Measurements from ENCODE around the gene C4orf50. TPM values are rescaled to one million over a fixed set of nuclear protein-coding genes. Genes with fewer than 3 reads are reported as not detected.

The C4orf50 gene
- total and polyA plus RNA-seq, 2 of the 8 experiments (the other 6 are each of a cell fraction or from before 2014, with no cell fraction given) = 0.08 to 0.22 TPM

GRCh38 chr4:5865896-5866599, 152.2 kb downstream of the C4orf50 start:
- FAIRE-seq (no peak), DNase-seq (ENCODE audit: low read depth in 1 of 2, low spot score in 2 of 2) (no peak)
- Histone ChIP-seq H2BK20ac (ENCODE audit: low read length) (no peak overlapping the region), H2BK5ac (ENCODE audit: low read depth, low read length) (no peak overlapping the region), H3K4ac (replicated peaks; ENCODE audit: insufficient read length, low read depth, low read length) (no peak overlapping the region), H2BK120ac (replicated peaks; ENCODE audit: low read depth, low read length) (no peak overlapping the region), H4K8ac (ENCODE audit: extremely low read depth, insufficient read depth, low read length) (no peak overlapping the region), H3K27ac (ENCODE audit: low read depth, low read length) (no peak overlapping the region), H3K4me3 (ENCODE audit: extremely low read depth in 1 of 4, insufficient read depth in 2 of 4, low read depth in 3 of 4, low read length in 4 of 4) (no peak overlapping the region), H3K23me2 (ENCODE audit: low read depth, low read length) (no peaks in the 10 kb centered on the region), H3K56ac (replicated peaks; ENCODE audit: insufficient read length, low read depth, low read length) (no peak overlapping the region), H3K4me1 (replicated peaks in 1 of 4; ENCODE audit: control insufficient read depth in 3 of 4, insufficient read depth in 4 of 4, low read length in 3 of 4) (peaks cover 0 to 9% (median 3%) of the 10 kb centered on the region in 4 experiments; a peak in 3 of 7 replicates), H2AK5ac (ENCODE audit: low read depth, low read length) (no peak overlapping the region), H2BK12ac (ENCODE audit: low read depth, low read length) (no peak overlapping the region), H3K23ac (ENCODE audit: insufficient read length) (no peak overlapping the region), H3K79me2 (ENCODE audit: control insufficient read depth in 1 of 2, insufficient read depth in 2 of 2, low read length in 2 of 2) (peaks cover 0 to 16% of the 10 kb centered on the region in 2 experiments; a peak in 3 of 4 replicates), H3K18ac (ENCODE audit: extremely low read depth, low read length) (no peak overlapping the region), H3K9ac (replicated peaks in 1 of 4; ENCODE audit: extremely low read depth in 1 of 4, low read depth in 3 of 4, low read length in 3 of 4) (no peak overlapping the region), H4K5ac (ENCODE audit: insufficient read length, low read depth, low read length) (no peak overlapping the region), H2BK15ac (ENCODE audit: low read length) (no peak overlapping the region), H2AFZ (ENCODE audit: low read length) (no peak overlapping the region), H3K14ac (ENCODE audit: insufficient read length) (no peak overlapping the region), H4K20me1 (replicated peaks in 1 of 2; ENCODE audit: control insufficient read depth in 1 of 2, insufficient read depth in 2 of 2, low read length in 2 of 2) (peaks cover 17 to 30% of the 10 kb centered on the region in 2 experiments), H3K4me2 (ENCODE audit: insufficient read depth in 1 of 2, low read depth in 2 of 2, low read length in 2 of 2) (no peak overlapping the region), H3K27me3 (replicated peaks in 1 of 4; ENCODE audit: control insufficient read depth in 3 of 4, extremely low read depth in 1 of 4, insufficient read depth in 3 of 4, low read length in 3 of 4) (no peaks in the 10 kb centered on the region), H3K36me3 (ENCODE audit: control insufficient read depth in 2 of 4, insufficient read depth in 4 of 4, low read length in 3 of 4) (peaks cover 4 to 12% (median 10%) of the 10 kb centered on the region in 4 experiments; a peak in 6 of 8 replicates), H3K9me3 (ENCODE audit: insufficient read depth in 2 of 2, low read depth in 1 of 2, low read length in 1 of 2) (no peaks in the 10 kb centered on the region), H3K79me1 (ENCODE audit: low read depth, low read length) (peaks cover 26% of the 10 kb centered on the region), H4K91ac (replicated peaks; ENCODE audit: insufficient read length, low read length) (no peak overlapping the region)
- CTCF ChIA-PET (ENCODE audit: partially characterized antibody) = interaction anchor here (0.6 kb wide), 1 partner anchor 87 kb away, joined by 3 read pairs; no protein-coding TSS in a partner anchor
- WGBS, 2 experiments (ENCODE audit: extremely low coverage in 1 of 2, insufficient coverage in 1 of 2, insufficient read length in 1 of 2, insufficient replicate concordance in 2 of 2, low coverage in 1 of 2, low lambda C conversion rate in 2 of 2, missing lambda C conversion rate in 1 of 2) = 89% methylated on average over 12 of the region's 12 CpGs; no CpG with 5 or more reads in 1 of the 2 experiments
- POLR2A ChIA-PET (ENCODE audit: partially characterized antibody) = no interaction called here
- no peak for TF ChIP-seq JUND (IDR thresholded peaks at IDR 0.05; ENCODE audit: low read length)
- TF ChIP-seq CREB1 (IDR thresholded peaks at IDR 0.05) = no peak
- no peak for TF ChIP-seq CEBPB (IDR thresholded peaks at IDR 0.05; ENCODE audit: low read depth, low read length)
- no peak for TF ChIP-seq TBP (IDR thresholded peaks at IDR 0.05; ENCODE audit: low read depth, low read length)
- TF ChIP-seq RXRA (IDR thresholded peaks at IDR 0.05; ENCODE audit: insufficient read depth, low read depth, low read length) = no peak
- no peak for TF ChIP-seq KDM5A (IDR thresholded peaks at IDR 0.05; ENCODE audit: low read length)
- no peak for TF ChIP-seq JUN (IDR thresholded peaks at IDR 0.05; ENCODE audit: low read depth, low read length)
- no peak for TF ChIP-seq KDM4A (IDR thresholded peaks at IDR 0.05; ENCODE audit: low read depth, low read length, severe bottlenecking)
- TF ChIP-seq YY1 (IDR thresholded peaks at IDR 0.05; ENCODE audit: low read depth, low read length) = no peak
- TF ChIP-seq BRCA1 (IDR thresholded peaks at IDR 0.05; ENCODE audit: low read depth, low read length) = no peak
- no peak for TF ChIP-seq RFX5 (IDR thresholded peaks at IDR 0.05; ENCODE audit: borderline replicate concordance, low read depth, low read length)
- no peak for TF ChIP-seq ZNF274 (IDR thresholded peaks at IDR 0.05; ENCODE audit: borderline replicate concordance, extremely low read depth, low read length)
- no peak for TF ChIP-seq POLR2AphosphoS5 (IDR thresholded peaks at IDR 0.05; ENCODE audit: low read depth, low read length)
- no peak for TF ChIP-seq EGR1 (IDR thresholded peaks at IDR 0.05; ENCODE audit: borderline replicate concordance, low read depth, low read length)
- no peak for TF ChIP-seq TAF7 (optimal IDR thresholded peaks at IDR 0.05; ENCODE audit: borderline replicate concordance, low read depth, low read length)

Data from H1 (cell line).